Endodermal cell (in vitro differentiated cells): ENCODE measurements around the gene CFAP97D2. TPM values are rescaled to one million over a fixed set of nuclear protein-coding genes. Genes with fewer than 3 reads are reported as not detected.

Experiments used
- DNase-seq: peaks from one replicate; pipeline ENCODE4 v3.0.0-alpha.2; 2017
- H3K27ac ChIP-seq: 2 replicates; pipeline ENCODE4 v1.5.1; 2013; ENCODE audit warnings: mild to moderate bottlenecking, low read depth, low read length, moderate library complexity
- H3K27me3 ChIP-seq: 2 replicates; pipeline ENCODE4 v1.6.1; 2013; ENCODE audit warnings: mild to moderate bottlenecking, low read length, moderate library complexity; ENCODE audit not compliant: insufficient read depth, control insufficient read depth, poor library complexity, severe bottlenecking
- H3K36me3 ChIP-seq: 2 replicates; pipeline ENCODE4 v1.7.0; 2013; ENCODE audit warnings: mild to moderate bottlenecking, low read length, moderate library complexity; ENCODE audit not compliant: control insufficient read depth, insufficient read depth
- H3K4me1 ChIP-seq: one replicate; pipeline ENCODE4 v1.7.0; 2013; ENCODE audit warnings: low read length; ENCODE audit not compliant: control insufficient read depth, insufficient read depth
- H3K4me3 ChIP-seq: 2 replicates; pipeline ENCODE4 v1.5.1; 2013; ENCODE audit warnings: mild to moderate bottlenecking, low read length, moderate library complexity
- H3K9ac ChIP-seq: 2 replicates; pipeline ENCODE4 v1.6.1; 2013; ENCODE audit warnings: mild to moderate bottlenecking, low read length, moderate library complexity; ENCODE audit not compliant: poor library complexity, severe bottlenecking; ENCODE audit errors: extremely low read depth
- H3K9me3 ChIP-seq: 2 replicates; pipeline ENCODE4 v1.6.1; 2013; ENCODE audit warnings: mild to moderate bottlenecking, low read length, moderate library complexity; ENCODE audit not compliant: control insufficient read depth
- H3K27ac Mint-ChIP-seq: 2 replicates; pipeline ENCODE4 v1.8.0; 2020; ENCODE audit warnings: mixed read lengths
- H3K27me3 Mint-ChIP-seq: 2 replicates; pipeline ENCODE4 v1.8.0; 2021; ENCODE audit warnings: mild to moderate bottlenecking, mixed read lengths; ENCODE audit not compliant: insufficient read depth
- H3K36me3 Mint-ChIP-seq: 2 replicates; pipeline ENCODE4 v1.8.0; 2020; ENCODE audit warnings: low read depth, mixed read lengths
- H3K4me1 Mint-ChIP-seq: 2 replicates; pipeline ENCODE4 v1.8.0; 2020; ENCODE audit warnings: mixed read lengths
- H3K4me3 Mint-ChIP-seq: 2 replicates; pipeline ENCODE4 v1.8.0; 2020; ENCODE audit warnings: mild to moderate bottlenecking, moderate library complexity, mixed read lengths
- H3K9me3 Mint-ChIP-seq: 2 replicates; pipeline ENCODE4 v1.8.0; 2020; ENCODE audit warnings: mild to moderate bottlenecking, mixed read lengths
- WGBS, 2 experiments: methylation state at CpG; one replicate each; pipeline versions ENCODE4 v1.1.5 to v1.1.7; 2013; ENCODE audit warnings: missing lambda C conversion rate in 2 of 2, mixed read lengths in 1 of 2; ENCODE audit not compliant: insufficient coverage in 1 of 2, insufficient read length in 1 of 2; 5-methylcytosine and 5-hydroxymethylcytosine counted together
- total RNA-seq, 2 donors: library from RNA; stranded (reverse); fragmentation: NEBNext Ultra II Directional in 1 of 2; extraction: Animal tissue kit (Norgen Biotek cat#: 25700) in 1 of 2; gene quantifications; 2 replicates in 1 of 2; 3 replicates in 1 of 2; pipeline ENCODE4 v1.2.1, GENCODE V29; 2021
- TF ChIP-seq, protein P1 (sequence below): fragments of 200-600 bp; sonication (generic); conservative IDR thresholded peaks from 2 replicates; pipeline ENCODE4 v1.5.0; 2021; ENCODE audit warnings: antibody characterized with exemption, mild to moderate bottlenecking

The CFAP97D2 gene
- total RNA-seq, 2 donors from 2014 or later = not detected

DNA sequence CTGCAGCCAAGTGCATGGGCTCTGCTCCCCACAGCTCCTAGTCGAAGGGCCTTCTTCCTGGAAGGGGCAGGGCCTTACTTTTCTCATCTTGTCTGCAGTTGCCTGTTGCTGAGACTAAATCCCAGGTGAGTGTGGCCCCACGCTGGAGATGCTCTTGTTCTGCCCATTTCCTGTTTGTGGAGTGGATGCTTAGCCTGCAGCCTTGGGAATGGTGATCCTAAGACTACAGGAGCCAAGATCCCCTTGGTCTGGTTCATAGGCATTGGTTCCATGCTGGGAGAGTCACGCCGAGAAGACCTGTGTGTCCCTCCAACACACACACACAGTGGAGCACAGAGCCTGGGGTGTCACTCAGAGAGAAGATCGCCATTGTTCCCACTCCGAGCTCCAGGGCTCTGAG lies 23.5 kb downstream of the CFAP97D2 start:
- no peaks in the 10 kb centered on the region for H3K36me3 ChIP-seq
- Mint-ChIP-seq H3K27me3 (no peaks in the 10 kb centered on the region), H3K27ac (no peak overlapping the region), H3K4me3 (no peak overlapping the region), H3K36me3 (no peaks in the 10 kb centered on the region), H3K9me3 (peaks cover 37% of the 10 kb centered on the region), H3K4me1 (no peaks in the 10 kb centered on the region)
- no peak overlapping the region for H3K27ac ChIP-seq
- no peak overlapping the region for H3K9ac ChIP-seq
- H3K4me3 ChIP-seq = no peak overlapping the region
- H3K4me1 ChIP-seq = no peaks in the 10 kb centered on the region
- TF ChIP-seq, protein P1, sequence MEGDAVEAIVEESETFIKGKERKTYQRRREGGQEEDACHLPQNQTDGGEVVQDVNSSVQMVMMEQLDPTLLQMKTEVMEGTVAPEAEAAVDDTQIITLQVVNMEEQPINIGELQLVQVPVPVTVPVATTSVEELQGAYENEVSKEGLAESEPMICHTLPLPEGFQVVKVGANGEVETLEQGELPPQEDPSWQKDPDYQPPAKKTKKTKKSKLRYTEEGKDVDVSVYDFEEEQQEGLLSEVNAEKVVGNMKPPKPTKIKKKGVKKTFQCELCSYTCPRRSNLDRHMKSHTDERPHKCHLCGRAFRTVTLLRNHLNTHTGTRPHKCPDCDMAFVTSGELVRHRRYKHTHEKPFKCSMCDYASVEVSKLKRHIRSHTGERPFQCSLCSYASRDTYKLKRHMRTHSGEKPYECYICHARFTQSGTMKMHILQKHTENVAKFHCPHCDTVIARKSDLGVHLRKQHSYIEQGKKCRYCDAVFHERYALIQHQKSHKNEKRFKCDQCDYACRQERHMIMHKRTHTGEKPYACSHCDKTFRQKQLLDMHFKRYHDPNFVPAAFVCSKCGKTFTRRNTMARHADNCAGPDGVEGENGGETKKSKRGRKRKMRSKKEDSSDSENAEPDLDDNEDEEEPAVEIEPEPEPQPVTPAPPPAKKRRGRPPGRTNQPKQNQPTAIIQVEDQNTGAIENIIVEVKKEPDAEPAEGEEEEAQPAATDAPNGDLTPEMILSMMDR = no peak
- no peak for DNase-seq
- peaks cover 24% of the 10 kb centered on the region for H3K9me3 ChIP-seq
- H3K27me3 ChIP-seq = no peaks in the 10 kb centered on the region
- WGBS, 2 experiments = 83 to 92% methylated on average over 3 to 6 of the region's 6 CpGs

DNA sequence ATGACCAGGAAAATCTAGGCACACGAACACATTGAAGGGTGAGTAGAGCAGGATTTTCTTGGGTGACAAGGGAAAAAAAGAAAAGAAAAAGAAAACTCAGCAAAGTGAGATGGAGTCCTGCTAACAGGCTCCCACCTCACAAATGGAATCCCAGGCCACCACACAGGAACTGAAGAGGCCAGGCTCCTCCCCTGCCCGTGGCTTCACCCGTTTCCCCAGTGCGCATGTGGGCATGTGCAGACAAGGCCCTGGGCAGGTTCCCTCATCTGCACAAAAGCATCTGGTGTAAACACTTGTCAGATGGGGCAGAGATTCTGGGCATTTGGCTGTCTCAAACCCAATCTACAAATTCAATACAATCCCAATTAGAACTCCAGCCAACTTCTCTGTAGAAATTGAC lies 24.5 kb downstream of the CFAP97D2 start:
- H3K27ac Mint-ChIP-seq = no peak overlapping the region
- no peaks in the 10 kb centered on the region for H3K27me3 ChIP-seq
- H3K27ac ChIP-seq = no peak overlapping the region
- TF ChIP-seq, protein P1 = no peak
- no peak overlapping the region for H3K4me3 Mint-ChIP-seq
- peaks cover 38% of the 10 kb centered on the region for H3K9me3 Mint-ChIP-seq
- H3K4me1 Mint-ChIP-seq = no peaks in the 10 kb centered on the region
- H3K36me3 ChIP-seq = no peaks in the 10 kb centered on the region
- no peaks in the 10 kb centered on the region for H3K36me3 Mint-ChIP-seq
- H3K9ac ChIP-seq = no peak overlapping the region
- H3K4me1 ChIP-seq = no peaks in the 10 kb centered on the region
- H3K4me3 ChIP-seq = no peak overlapping the region
- no peaks in the 10 kb centered on the region for H3K27me3 Mint-ChIP-seq
- no peak for DNase-seq
- WGBS, 2 experiments = 89 to 90% methylated on average over 2 to 4 of the region's 4 CpGs
- H3K9me3 ChIP-seq = peaks cover 25% of the 10 kb centered on the region

- Histone ChIP-seq H3K27ac (no peak overlapping the region), H3K4me1 (no peaks in the 10 kb centered on the region), H3K36me3 (no peaks in the 10 kb centered on the region), H3K9ac (no peak overlapping the region), H3K27me3 (no peaks in the 10 kb centered on the region), H3K9me3 (peaks cover 22% of the 10 kb centered on the region), H3K4me3 (no peak overlapping the region)
- Mint-ChIP-seq H3K36me3 (no peaks in the 10 kb centered on the region), H3K27ac (no peak overlapping the region), H3K27me3 (no peaks in the 10 kb centered on the region), H3K9me3 (peaks cover 38% of the 10 kb centered on the region), H3K4me1 (no peaks in the 10 kb centered on the region), H3K4me3 (no peak overlapping the region)
- DNase-seq = no peak
- 96 to 97% methylated on average over 3 to 4 of the region's 4 CpGs for WGBS, 2 experiments
- TF ChIP-seq, protein P1 = no peak
These were observed 25.8 kb downstream of the CFAP97D2 start for GRCh38 chr13:114204894-114205293.
